ENCODE measurements around the gene HS3ST3A1. TPM values are rescaled to one million over a fixed set of nuclear protein-coding genes. Genes with fewer than 3 reads are reported as not detected.

The HS3ST3A1 gene
- total and polyA plus RNA-seq, 2 experiments from 2014 or later = 5.4 to 24.1 TPM

DNA sequence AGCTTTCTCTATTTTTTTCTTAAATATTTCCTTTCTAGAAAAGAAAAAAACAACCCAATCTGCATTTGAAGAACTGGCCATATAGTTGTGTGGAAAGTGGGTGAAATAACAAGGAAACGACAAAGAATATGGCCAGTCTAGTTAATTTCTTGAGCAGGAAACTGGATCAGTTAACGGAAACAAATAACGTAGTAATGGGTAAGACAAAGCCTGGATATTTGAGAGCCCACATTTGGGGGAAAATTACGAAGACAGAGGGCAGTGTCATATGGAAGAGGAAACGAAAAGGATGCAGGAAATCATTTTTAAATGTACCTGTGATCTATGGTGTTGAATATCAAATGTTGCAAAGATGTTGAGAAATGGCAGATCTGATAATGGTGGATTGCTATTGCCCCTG lies 78.6 kb downstream of the HS3ST3A1 start (continued):
- TF ChIP-seq, protein P1, sequence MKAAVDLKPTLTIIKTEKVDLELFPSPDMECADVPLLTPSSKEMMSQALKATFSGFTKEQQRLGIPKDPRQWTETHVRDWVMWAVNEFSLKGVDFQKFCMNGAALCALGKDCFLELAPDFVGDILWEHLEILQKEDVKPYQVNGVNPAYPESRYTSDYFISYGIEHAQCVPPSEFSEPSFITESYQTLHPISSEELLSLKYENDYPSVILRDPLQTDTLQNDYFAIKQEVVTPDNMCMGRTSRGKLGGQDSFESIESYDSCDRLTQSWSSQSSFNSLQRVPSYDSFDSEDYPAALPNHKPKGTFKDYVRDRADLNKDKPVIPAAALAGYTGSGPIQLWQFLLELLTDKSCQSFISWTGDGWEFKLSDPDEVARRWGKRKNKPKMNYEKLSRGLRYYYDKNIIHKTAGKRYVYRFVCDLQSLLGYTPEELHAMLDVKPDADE (IDR thresholded peaks at IDR 0.05) = no peak
- TF ChIP-seq, protein P2, sequence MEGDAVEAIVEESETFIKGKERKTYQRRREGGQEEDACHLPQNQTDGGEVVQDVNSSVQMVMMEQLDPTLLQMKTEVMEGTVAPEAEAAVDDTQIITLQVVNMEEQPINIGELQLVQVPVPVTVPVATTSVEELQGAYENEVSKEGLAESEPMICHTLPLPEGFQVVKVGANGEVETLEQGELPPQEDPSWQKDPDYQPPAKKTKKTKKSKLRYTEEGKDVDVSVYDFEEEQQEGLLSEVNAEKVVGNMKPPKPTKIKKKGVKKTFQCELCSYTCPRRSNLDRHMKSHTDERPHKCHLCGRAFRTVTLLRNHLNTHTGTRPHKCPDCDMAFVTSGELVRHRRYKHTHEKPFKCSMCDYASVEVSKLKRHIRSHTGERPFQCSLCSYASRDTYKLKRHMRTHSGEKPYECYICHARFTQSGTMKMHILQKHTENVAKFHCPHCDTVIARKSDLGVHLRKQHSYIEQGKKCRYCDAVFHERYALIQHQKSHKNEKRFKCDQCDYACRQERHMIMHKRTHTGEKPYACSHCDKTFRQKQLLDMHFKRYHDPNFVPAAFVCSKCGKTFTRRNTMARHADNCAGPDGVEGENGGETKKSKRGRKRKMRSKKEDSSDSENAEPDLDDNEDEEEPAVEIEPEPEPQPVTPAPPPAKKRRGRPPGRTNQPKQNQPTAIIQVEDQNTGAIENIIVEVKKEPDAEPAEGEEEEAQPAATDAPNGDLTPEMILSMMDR (conservative IDR thresholded peaks at IDR 0.05; ENCODE audit: low read depth in 2 of 2) = no peak
- TF ChIP-seq ZNF114 (CRISPR knock-in tag; IDR thresholded peaks at IDR 0.05) = no peak
- TF ChIP-seq EZH2phosphoT487 (IDR thresholded peaks at IDR 0.05; ENCODE audit: unreplicated experiment) = no peak
- no peak for TF ChIP-seq CREB1 (CRISPR knock-in tag; IDR thresholded peaks at IDR 0.05; ENCODE audit: low read depth)
- TF ChIP-seq NANOG (IDR thresholded peaks at IDR 0.05; ENCODE audit: borderline replicate concordance) = no peak
- TF ChIP-seq STAT1 (IDR thresholded peaks at IDR 0.05; ENCODE audit: unreplicated experiment) = no peak
- TF ChIP-seq POLR2AphosphoS5 (IDR thresholded peaks at IDR 0.05; ENCODE audit: low read depth) = no peak

GRCh38 chr17:13522749-13523148 lies 79.0 kb downstream of the HS3ST3A1 start:
- Mint-ChIP-seq H3K4me1 (peaks cover 13% of the 10 kb centered on the region), H3K9me3 (no peaks in the 10 kb centered on the region), H3K27me3 (ENCODE audit: insufficient read depth, low read depth, poor library complexity) (peaks cover 4% of the 10 kb centered on the region), H3K27ac (no peak overlapping the region), H3K4me3 (no peak overlapping the region), H3K36me3 (ENCODE audit: low read depth) (no peaks in the 10 kb centered on the region)
- H3K4me3 ChIP-seq = no peak overlapping the region
- H4K20me1 ChIP-seq (replicated peaks; ENCODE audit: insufficient read depth) = no peaks in the 10 kb centered on the region
- no peak overlapping the region for H3K4me2 ChIP-seq
- H3K36me3 ChIP-seq (ENCODE audit: insufficient read depth) = no peaks in the 10 kb centered on the region
- H2AFZ ChIP-seq = no peak overlapping the region
- H3K27ac ChIP-seq (ENCODE audit: low read depth) = no peak overlapping the region
- ATAC-seq (no peak), DNase-seq (ENCODE audit: low spot score) (no peak)
- no peaks in the 10 kb centered on the region for H3K4me1 ChIP-seq (ENCODE audit: insufficient read depth)
- 0 out of 2 replicates have a peak, but pooled peaks cover 4% of the 10 kb centered on the region for H3K9me2 ChIP-seq (ENCODE audit: insufficient read depth)
- no peaks in the 10 kb centered on the region for H3F3A ChIP-seq (replicated peaks; ENCODE audit: low read depth)
- TF ChIP-seq EZH2phosphoT487 (IDR thresholded peaks at IDR 0.05; ENCODE audit: unreplicated experiment) (no peak), CREB1 (CRISPR knock-in tag; IDR thresholded peaks at IDR 0.05; ENCODE audit: low read depth) (no peak), ZNF462 (CRISPR knock-in tag; IDR thresholded peaks at IDR 0.05) (no peak), STAT1 (IDR thresholded peaks at IDR 0.05; ENCODE audit: unreplicated experiment) (no peak), ZNF331 (CRISPR knock-in tag; IDR thresholded peaks at IDR 0.05; ENCODE audit: low read depth) (no peak)
- TF ChIP-seq, protein P1 (IDR thresholded peaks at IDR 0.05) = no peak
- TF ChIP-seq, protein P3, sequence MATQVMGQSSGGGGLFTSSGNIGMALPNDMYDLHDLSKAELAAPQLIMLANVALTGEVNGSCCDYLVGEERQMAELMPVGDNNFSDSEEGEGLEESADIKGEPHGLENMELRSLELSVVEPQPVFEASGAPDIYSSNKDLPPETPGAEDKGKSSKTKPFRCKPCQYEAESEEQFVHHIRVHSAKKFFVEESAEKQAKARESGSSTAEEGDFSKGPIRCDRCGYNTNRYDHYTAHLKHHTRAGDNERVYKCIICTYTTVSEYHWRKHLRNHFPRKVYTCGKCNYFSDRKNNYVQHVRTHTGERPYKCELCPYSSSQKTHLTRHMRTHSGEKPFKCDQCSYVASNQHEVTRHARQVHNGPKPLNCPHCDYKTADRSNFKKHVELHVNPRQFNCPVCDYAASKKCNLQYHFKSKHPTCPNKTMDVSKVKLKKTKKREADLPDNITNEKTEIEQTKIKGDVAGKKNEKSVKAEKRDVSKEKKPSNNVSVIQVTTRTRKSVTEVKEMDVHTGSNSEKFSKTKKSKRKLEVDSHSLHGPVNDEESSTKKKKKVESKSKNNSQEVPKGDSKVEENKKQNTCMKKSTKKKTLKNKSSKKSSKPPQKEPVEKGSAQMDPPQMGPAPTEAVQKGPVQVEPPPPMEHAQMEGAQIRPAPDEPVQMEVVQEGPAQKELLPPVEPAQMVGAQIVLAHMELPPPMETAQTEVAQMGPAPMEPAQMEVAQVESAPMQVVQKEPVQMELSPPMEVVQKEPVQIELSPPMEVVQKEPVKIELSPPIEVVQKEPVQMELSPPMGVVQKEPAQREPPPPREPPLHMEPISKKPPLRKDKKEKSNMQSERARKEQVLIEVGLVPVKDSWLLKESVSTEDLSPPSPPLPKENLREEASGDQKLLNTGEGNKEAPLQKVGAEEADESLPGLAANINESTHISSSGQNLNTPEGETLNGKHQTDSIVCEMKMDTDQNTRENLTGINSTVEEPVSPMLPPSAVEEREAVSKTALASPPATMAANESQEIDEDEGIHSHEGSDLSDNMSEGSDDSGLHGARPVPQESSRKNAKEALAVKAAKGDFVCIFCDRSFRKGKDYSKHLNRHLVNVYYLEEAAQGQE (IDR thresholded peaks at IDR 0.05; ENCODE audit: unreplicated experiment) = no peak
- no peaks in the 10 kb centered on the region for H3K27me3 ChIP-seq (ENCODE audit: insufficient read depth)
- H3K79me2 ChIP-seq (replicated peaks; ENCODE audit: insufficient read depth) = no peaks in the 10 kb centered on the region
